OCI-LY3 (cell line): ENCODE results near the gene UNKL.

ENCODE experiments used
- CTCF ChIP-seq: fragments of 200-600, 300-600 bp; sonication (generic); IDR thresholded peaks from 2 replicates; pipeline ENCODE4 v1.5.1; 2014; ENCODE audit warnings: antibody characterized with exemption, low read length, low read depth
- EZH2phosphoT487 ChIP-seq: fragments of 200-600 bp; shearing (Covaris generic); IDR thresholded peaks from 2 replicates; pipeline ENCODE4 v1.6.1; 2018; ENCODE audit warnings: antibody characterized with exemption, mixed run types, low read depth

- TF ChIP-seq CTCF (no peak), EZH2phosphoT487 (no peak)
Measured at GRCh38 chr16:1394367-1394951, 20.0 kb downstream of the UNKL start.
